Astrocyte (in vitro differentiated cells and primary cell): ENCODE data around the gene OR6S1.

Experiments used
- CTCF ChIP-seq: IDR thresholded peaks from 2 replicates; pipeline ENCODE4 v1.5.1; 2011; ENCODE audit warnings: low read depth, mild to moderate bottlenecking, inconsistent platforms, low read length, moderate library complexity; ENCODE audit not compliant: insufficient read depth
- EZH2 ChIP-seq: IDR thresholded peaks from 2 replicates; pipeline ENCODE4 v1.6.1; 2012; ENCODE audit warnings: mild to moderate bottlenecking, low read length, inconsistent platforms; ENCODE audit not compliant: insufficient read depth

DNA sequence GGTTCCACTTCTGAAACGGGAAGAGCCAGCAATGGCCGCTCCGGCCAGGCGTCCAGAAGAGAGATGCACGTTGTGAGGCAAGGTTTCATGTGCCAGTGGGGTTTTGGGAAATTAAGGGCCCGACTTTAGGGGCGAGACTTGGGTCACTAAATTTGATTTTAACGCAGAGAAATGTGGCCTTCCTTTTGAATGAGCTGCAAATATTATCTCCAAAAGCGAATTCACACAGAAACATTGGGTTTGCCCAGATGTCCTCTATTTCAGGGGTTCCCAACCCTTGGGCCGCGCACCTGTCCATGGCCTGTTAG, 40.6 kb upstream of the OR6S1 start:
- TF ChIP-seq CTCF (no peak), EZH2 (no peak)
